ENCODE data around the gene NCOA5. TPM values are rescaled to one million over a fixed set of nuclear protein-coding genes. Genes with fewer than 3 reads are reported as not detected.

NCOA5 gene
- total RNA-seq, 1 donor from 2014 or later, result 34.3 TPM

DNA sequence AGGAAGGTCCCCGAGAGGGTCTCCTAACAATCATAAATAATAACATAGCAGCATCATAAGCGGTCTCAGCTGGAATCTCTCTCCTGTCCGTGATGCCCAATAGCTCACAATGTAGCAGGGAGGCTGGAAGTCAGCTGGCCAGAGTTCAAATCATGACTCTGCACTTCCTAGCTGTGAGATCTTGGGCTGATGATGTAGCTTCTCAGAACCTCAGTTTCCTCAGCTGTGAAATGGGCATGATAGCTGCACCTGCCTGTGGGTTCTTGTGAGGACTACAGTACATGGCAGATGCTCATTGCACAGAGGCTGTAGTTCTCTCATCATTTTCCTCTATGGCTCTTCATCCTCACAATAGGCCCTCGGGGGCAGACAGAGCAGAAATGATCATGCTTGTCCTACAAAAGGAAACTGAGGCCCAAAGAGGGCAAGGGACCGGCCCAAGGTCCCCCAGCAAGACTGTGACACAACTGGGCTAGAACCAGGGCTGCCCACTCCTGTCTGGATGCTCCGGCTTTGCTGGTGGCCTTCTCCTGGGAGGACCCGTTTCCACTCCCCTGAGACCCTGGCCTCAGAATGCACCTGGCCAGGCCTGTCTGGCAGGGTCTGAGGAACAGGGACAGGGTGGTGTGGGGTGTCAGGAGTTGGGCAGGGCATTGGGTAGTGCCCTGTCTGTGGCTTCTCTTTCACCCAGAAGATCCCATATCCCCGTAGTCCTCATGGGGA lies 43.0 kb downstream of the NCOA5 start:
- no peak for DNase-seq (ENCODE audit: extremely low read depth, low read depth, low spot score)

- no peak for DNase-seq (ENCODE audit: extremely low read depth, low read depth, low spot score)
Measured at GRCh38 chr20:46044896-46045295, 44.9 kb downstream of the NCOA5 start.

GRCh38 chr20:46043556-46043955 lies 46.2 kb downstream of the NCOA5 start:
- no peak for DNase-seq (ENCODE audit: extremely low read depth, low read depth, low spot score)

GRCh38 chr20:46040902-46041535 lies 48.7 kb downstream of the NCOA5 start:
- DNase-seq (ENCODE audit: extremely low read depth, low read depth, low spot score), result no peak

DNA sequence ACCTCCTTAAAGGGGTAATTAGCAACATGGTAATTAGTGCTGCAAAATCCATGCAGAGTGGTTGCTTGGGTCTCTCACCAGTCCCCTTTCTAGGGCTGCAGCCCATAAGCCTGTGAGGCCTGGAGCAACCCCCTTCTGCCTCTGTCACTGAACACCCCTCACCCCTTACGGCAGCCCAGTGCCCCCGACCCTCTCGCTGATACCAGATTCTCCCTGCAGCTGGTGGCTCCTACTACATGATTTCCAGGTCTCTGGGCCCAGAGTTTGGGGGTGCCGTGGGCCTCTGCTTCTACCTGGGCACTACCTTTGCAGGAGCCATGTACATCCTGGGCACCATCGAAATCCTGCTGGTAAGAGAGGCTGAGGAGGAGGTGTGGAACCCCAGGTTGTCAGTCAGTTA lies 52.7 kb downstream of the NCOA5 start:
- no peak for DNase-seq (ENCODE audit: extremely low read depth, low read depth, low spot score)

- no peak for DNase-seq (ENCODE audit: extremely low read depth, low read depth, low spot score)
Measured at GRCh38 chr20:46036370-46036769, 53.4 kb downstream of the NCOA5 start.

GRCh38 chr20:46035713-46036112 lies 54.0 kb downstream of the NCOA5 start:
- no peak for DNase-seq (ENCODE audit: extremely low read depth, low read depth, low spot score)

DNA sequence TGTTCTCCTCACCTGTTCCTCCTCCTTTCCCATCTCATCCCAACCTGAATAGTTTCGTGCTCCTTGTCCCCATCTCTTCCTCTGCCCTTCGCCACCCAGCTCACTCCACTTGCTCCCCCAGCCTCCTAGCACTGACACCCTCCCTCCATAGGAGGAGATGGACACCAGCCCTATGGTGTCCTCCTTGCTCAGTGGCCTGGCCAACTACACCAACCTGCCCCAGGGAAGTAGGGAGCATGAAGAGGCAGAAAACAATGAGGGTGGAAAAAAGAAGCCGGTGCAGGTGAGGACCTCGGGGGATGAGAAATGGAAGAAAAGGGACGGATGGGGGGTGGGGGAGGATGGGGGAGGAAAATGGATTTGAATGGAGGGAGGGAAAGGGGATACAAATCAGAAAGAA lies 54.5 kb downstream of the NCOA5 start:
- no peak for DNase-seq (ENCODE audit: extremely low read depth, low read depth, low spot score)

GRCh38 chr20:46034039-46034438 lies 55.7 kb downstream of the NCOA5 start:
- no peak for DNase-seq (ENCODE audit: extremely low read depth, low read depth, low spot score)

DNA sequence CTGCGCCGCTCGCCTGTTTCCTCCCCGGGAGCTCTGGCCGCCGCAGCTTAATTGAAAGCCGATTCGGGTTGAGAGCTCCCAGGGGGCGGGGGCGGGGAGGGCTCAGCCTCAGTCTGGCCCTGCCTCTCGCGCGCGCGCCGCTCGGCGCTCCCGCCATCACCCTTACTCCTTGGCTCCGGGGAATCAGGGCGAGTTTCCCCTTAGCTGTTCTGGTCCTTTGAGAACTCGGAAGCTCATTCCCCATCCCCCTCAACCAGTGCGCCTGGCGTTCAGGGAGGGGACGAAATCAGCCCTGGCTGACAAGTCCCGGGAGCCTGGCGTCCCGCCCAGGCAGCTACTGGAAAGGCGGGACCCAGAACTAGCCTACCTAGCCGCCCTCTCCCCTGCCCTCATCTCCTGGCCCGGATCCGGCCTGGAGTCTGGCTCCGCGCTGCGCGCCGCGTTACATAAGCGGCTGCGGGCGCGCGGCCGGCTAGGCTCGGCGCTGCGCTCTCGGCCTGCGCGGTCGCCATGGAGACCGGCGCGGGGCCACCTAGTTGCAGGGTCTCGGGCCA lies 58.0 kb downstream of the NCOA5 start:
- DNase-seq (ENCODE audit: extremely low read depth, low read depth, low spot score), result no peak

GRCh38 chr20:46031014-46031569 lies 58.7 kb downstream of the NCOA5 start:
- DNase-seq (ENCODE audit: extremely low read depth, low read depth, low spot score), result no peak

GRCh38 chr20:46030284-46031013 lies 59.3 kb downstream of the NCOA5 start:
- no peak for DNase-seq (ENCODE audit: extremely low read depth, low read depth, low spot score)

GRCh38 chr20:46028772-46029371 lies 60.9 kb downstream of the NCOA5 start, which contains the start of gene SLC12A5:
TSS of gene SLC12A5 (plus strand) at chr20:46029215. CDS start at chr20:46029345, 130 bp downstream.
- DNase-seq (ENCODE audit: extremely low read depth, low read depth, low spot score), result no peak

DNA sequence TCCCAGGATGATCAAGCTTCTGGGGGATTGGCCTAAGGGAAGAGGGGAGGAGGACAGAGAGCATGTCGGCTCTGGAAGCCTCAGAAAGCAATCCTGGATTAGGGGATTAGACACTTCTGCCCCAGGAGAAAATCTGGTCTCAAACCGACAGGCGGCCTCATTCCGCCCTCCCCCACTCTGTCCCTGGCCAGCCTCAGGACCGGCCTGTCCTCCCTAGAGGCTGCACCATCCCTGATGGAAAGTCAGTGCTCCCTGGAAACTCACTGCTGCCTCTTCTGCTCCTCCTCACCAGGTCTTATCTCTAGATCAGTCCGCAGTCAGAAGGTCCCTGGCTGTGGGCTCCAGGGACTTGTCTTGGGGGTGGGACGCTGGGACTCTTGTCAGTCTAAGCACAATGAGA lies 61.7 kb downstream of the NCOA5 start:
- DNase-seq (ENCODE audit: extremely low read depth, low read depth, low spot score), result no peak

DNA sequence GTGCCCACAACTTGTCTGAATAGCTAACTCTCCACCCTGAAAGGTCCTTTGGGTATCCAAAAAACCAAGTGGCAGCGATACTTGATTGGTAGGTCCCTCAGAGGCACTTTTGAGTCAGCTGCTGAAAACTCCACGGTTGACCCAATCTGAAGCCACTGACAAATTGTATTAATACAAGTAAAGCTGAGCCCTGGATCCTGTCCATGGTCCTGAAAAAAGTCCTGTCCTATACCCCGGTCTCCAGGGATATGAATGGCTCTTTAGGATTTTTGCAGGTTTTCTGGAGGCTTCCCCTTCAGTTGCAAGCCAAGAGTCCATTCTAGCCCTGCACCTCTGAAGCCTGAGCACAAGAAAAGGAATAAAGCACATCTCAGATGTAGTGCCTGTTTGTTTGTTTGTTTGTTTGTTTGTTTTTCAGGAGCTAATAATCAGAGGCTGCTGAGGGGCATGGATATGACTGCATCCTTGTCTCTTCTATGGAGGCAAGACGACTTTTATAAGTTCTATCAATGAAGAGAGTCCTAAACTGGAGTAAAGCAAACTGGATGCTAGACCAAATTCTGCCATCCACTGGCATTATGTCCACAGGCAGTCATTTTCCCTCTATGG lies 62.4 kb downstream of the NCOA5 start:
- peak; percentile 41 for DNase-seq (ENCODE audit: extremely low read depth, low read depth, low spot score)

DNA sequence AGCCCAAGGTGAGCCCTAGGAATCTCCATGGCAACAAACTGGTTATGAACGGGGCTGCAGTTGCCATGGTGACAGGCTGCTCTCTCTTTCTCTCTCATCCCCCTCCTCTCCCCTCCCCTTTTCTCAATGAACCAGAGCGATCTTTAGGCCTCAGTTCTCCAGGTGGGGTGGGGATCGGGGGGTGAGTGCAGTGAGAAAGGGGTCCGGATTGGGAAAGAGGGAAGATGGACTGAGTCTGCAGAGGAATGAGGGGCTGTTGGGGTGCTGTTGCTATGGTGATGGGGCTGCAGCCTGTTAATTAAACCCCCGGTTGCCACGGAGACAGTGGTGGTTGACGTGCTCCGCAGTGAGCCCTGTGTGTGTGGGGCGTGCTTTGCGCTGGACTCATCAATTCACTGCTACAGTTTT lies 64.4 kb downstream of the NCOA5 start:
- DNase-seq (ENCODE audit: extremely low read depth, low read depth, low spot score), result no peak

GRCh38 chr20:46023999-46024398 lies 65.8 kb downstream of the NCOA5 start:
- DNase-seq (ENCODE audit: extremely low read depth, low read depth, low spot score), result no peak

DNA sequence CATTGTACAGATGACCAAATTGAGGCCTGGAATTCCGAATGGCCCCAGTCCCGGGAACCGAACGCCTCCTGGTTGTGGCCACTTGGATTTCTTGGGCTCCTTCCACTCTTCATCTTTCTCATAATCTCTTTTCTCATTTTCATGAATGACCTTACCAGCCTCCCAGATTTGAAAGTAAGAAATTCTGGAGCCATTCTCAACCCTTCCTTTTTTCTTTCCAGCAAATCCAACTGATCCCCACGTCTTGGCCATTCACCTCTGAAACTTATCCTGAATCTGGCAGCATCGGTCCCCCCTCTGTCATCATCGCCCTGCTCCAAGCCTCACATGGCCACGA lies 66.6 kb downstream of the NCOA5 start:
- DNase-seq (ENCODE audit: extremely low read depth, low read depth, low spot score), result no peak

GRCh38 chr20:46022411-46023147 lies 67.2 kb downstream of the NCOA5 start:
- no peak for DNase-seq (ENCODE audit: extremely low read depth, low read depth, low spot score)

Measured in glomerular endothelial cell (primary cell).